Upper lobe of left lung (tissue), 4 donors: ENCODE data around the gene PYDC1.

Experiments used
- CTCF ChIP-seq, 6 experiments: fragments of 450-650 bp in 4 of 6; fragments of 200-600 bp in 2 of 6; sonication (generic) in 2 of 6; IDR thresholded peaks; one replicate each; pipeline ENCODE4 v1.5.1; 2016 to 2019; ENCODE audit warnings: antibody characterized with exemption in 6 of 6
- POLR2A ChIP-seq, 4 donors: fragments of 450-650 bp; IDR thresholded peaks; one replicate each; pipeline ENCODE4 v1.5.1; 2016 to 2017; ENCODE audit warnings: antibody characterized with exemption in 4 of 4, mild to moderate bottlenecking in 2 of 4

GRCh38 chr16:31188450-31189411, 28.2 kb downstream of the PYDC1 start:
- TF ChIP-seq CTCF (IDR thresholded peaks at IDR 0.05) (no peak), POLR2A (IDR thresholded peaks at IDR 0.05) (no peak)
